ENCODE measurements around the gene ARHGEF16.

The ARHGEF16 gene

GRCh38 chr1:3469104-3469848 lies 14.8 kb downstream of the ARHGEF16 start:
- no peak for DNase-seq

- DNase-seq: no peak
These were observed 15.6 kb downstream of the ARHGEF16 start for GRCh38 chr1:3469849-3470649.

GRCh38 chr1:3470650-3471355 lies 16.3 kb downstream of the ARHGEF16 start:
- DNase-seq: no peak

GRCh38 chr1:3471356-3472087 lies 17.1 kb downstream of the ARHGEF16 start:
- DNase-seq: peak; percentile 10

- no peak for DNase-seq
These were observed 17.8 kb downstream of the ARHGEF16 start for GRCh38 chr1:3472088-3472850.

- no peak for DNase-seq
These were observed 18.4 kb downstream of the ARHGEF16 start for GRCh38 chr1:3472906-3473305.

GRCh38 chr1:3473381-3473844 lies 18.9 kb downstream of the ARHGEF16 start:
- no peak for DNase-seq

- DNase-seq: no peak
These were observed 19.6 kb downstream of the ARHGEF16 start for GRCh38 chr1:3474016-3474415.

- DNase-seq: no peak
These were observed 20.0 kb downstream of the ARHGEF16 start for GRCh38 chr1:3474421-3474820.

- no peak for DNase-seq
These were observed 21.5 kb downstream of the ARHGEF16 start for GRCh38 chr1:3475839-3476573.

- no peak for DNase-seq
These were observed 22.2 kb downstream of the ARHGEF16 start for GRCh38 chr1:3476666-3477065.

- DNase-seq: no peak
These were observed 23.0 kb downstream of the ARHGEF16 start for GRCh38 chr1:3477241-3477995.

GRCh38 chr1:3478187-3478586 lies 23.7 kb downstream of the ARHGEF16 start:
- no peak for DNase-seq

- no peak for DNase-seq
These were observed 25.3 kb downstream of the ARHGEF16 start for GRCh38 chr1:3479511-3480368.

GRCh38 chr1:3480369-3480719 lies 25.9 kb downstream of the ARHGEF16 start:
- no peak for DNase-seq

- DNase-seq: no peak
These were observed 26.6 kb downstream of the ARHGEF16 start for GRCh38 chr1:3481046-3481445.

GRCh38 chr1:3481836-3482375 lies 27.4 kb downstream of the ARHGEF16 start:
- DNase-seq: no peak

- no peak for DNase-seq
These were observed 27.9 kb downstream of the ARHGEF16 start for GRCh38 chr1:3482378-3482849.

GRCh38 chr1:3483380-3483779 lies 28.9 kb downstream of the ARHGEF16 start:
- DNase-seq: no peak

Data from suppressor macrophage treated with lipopolysaccharide for 4 hours (primary cell).